Spleen (tissue), 7 donors: ENCODE data around the gene SERAC1.

Experiments
- POLR2A ChIP-seq, 3 donors: fragments of 450-650 bp; IDR thresholded peaks; one replicate each; pipeline ENCODE4 v1.5.1; 2017; ENCODE audit warnings: antibody characterized with exemption in 3 of 3, mild to moderate bottlenecking in 1 of 3
- POLR2AphosphoS5 ChIP-seq, 3 donors: sonication (generic); formaldehyde crosslinking; IDR thresholded peaks; one replicate each; pipeline ENCODE4 v1.5.1; 2017; ENCODE audit warnings: antibody characterized with exemption in 3 of 3
- TF ChIP-seq, protein P1 (sequence below), 11 experiments: fragments of 200-600 bp in 7 of 11; fragments of 450-650 bp in 4 of 11; sonication (generic) in 4 of 11; IDR thresholded peaks in 8 of 11; conservative IDR thresholded peaks in 3 of 11; 1 replicate in 7 of 11; 2 replicates in 4 of 11; pipeline versions ENCODE4 v1.4.0 to v1.8.0; 2016 to 2021; ENCODE audit warnings: antibody characterized with exemption in 11 of 11, inconsistent platforms in 4 of 11, mild to moderate bottlenecking in 1 of 11
- donor health status: DM: no; HTN: no; CAD: no; lungs with moderate emphysema.
- donor health status: DM: no; HTN: no; CAD: no.
- donor health status: DM: no; HTN: no; CAD: no.

DNA sequence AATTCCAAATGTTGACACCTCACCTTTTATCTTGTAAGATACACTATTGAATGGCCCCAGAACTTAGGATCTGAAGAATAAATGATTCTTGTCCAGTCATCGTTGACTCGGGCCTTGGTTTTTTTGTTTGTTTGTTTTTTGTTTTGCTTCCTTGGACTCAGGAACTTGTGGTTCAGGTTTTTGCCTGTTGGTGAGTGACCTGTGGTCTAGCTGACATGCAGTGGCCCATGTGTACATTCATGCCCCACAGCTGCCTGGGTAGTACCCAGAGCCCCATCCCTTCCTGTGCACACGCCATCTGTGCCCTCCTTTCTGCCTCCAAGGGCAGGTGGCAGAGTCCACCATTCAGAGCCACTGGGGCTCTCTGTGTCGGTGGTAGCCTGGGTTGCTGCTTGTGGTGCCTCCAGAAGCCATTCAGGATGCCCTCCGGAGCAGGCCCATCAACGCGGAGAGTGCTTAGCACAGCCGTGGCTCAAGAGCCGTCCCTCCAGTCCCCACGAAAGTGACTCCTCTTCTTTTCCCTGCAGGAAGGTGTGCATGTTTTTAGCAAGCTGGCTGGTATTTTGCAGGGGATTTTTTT is 100.5 kb downstream of the SERAC1 start:
- TF ChIP-seq, protein P1, sequence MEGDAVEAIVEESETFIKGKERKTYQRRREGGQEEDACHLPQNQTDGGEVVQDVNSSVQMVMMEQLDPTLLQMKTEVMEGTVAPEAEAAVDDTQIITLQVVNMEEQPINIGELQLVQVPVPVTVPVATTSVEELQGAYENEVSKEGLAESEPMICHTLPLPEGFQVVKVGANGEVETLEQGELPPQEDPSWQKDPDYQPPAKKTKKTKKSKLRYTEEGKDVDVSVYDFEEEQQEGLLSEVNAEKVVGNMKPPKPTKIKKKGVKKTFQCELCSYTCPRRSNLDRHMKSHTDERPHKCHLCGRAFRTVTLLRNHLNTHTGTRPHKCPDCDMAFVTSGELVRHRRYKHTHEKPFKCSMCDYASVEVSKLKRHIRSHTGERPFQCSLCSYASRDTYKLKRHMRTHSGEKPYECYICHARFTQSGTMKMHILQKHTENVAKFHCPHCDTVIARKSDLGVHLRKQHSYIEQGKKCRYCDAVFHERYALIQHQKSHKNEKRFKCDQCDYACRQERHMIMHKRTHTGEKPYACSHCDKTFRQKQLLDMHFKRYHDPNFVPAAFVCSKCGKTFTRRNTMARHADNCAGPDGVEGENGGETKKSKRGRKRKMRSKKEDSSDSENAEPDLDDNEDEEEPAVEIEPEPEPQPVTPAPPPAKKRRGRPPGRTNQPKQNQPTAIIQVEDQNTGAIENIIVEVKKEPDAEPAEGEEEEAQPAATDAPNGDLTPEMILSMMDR (IDR thresholded peaks at IDR 0.05 in 8 of 11, conservative IDR thresholded peaks at IDR 0.05 in 3 of 11), result no peak
- no peak for TF ChIP-seq POLR2AphosphoS5 (IDR thresholded peaks at IDR 0.05)
- TF ChIP-seq POLR2A (IDR thresholded peaks at IDR 0.05), result no peak
